GM06990 (cell line): ENCODE data around the gene SH3YL1.

Source experiments
- DNase-seq: peaks from one replicate; pipeline ENCODE4 v3.0.0-alpha.2; 2011; ENCODE audit not compliant: insufficient read length; ENCODE audit errors: extremely low read depth
- H3K27me3 ChIP-seq: replicated peaks from 2 replicates; pipeline ENCODE4 v1.6.0; 2011; ENCODE audit warnings: low read length; ENCODE audit not compliant: control insufficient read depth, insufficient read depth
- H3K36me3 ChIP-seq: 2 replicates; pipeline ENCODE4 v1.5.1; 2011; ENCODE audit warnings: low read length; ENCODE audit not compliant: control insufficient read depth, insufficient read depth
- H3K4me3 ChIP-seq: replicated peaks from 2 replicates; pipeline ENCODE4 v1.5.1; 2011; ENCODE audit warnings: low read depth, mild to moderate bottlenecking, control low read depth, low read length
- TF ChIP-seq, protein P1 (sequence below): IDR thresholded peaks from 2 replicates; pipeline ENCODE4 v1.5.1; 2011; ENCODE audit warnings: low read length, control low read depth, mild to moderate bottlenecking, inconsistent platforms; ENCODE audit not compliant: insufficient read depth, poor library complexity, severe bottlenecking

SH3YL1 gene

DNA sequence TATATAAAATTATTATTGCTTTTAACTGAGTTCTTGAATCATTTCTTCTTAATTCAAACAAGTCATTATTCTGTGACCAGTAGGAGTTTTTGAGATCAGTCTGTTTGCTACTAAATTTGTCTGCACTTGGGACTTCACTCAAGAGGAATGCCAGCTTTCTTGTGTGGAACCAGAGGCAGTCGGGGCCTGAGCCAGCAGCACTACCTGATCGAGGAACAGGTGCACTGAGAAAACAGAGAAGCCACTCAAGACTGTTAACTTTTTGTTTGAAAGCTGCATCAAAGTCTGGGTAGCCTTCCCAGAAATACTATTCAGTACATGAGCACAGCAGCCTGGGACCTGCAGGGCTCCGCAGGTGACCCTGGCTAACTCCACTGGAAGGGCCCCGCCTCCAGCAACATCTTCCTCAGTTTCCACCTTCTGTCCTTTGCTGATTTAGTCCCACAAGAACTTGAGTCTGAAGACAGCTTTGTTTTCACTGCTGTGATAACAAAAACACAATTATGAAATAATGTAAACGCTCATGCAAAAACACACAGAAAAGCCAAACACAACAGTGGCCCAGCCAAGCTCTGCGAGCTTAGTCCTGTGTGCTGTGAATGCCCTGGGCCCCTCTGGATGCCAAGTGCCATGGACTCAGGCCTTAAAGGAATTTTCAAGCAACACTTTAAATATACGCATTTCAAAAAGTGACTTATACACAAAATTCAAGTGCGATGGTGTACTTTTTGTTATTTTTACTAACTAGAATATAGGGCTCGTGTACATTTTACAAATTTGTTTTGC lies 62.0 kb downstream of the SH3YL1 start:
- TF ChIP-seq, protein P1, sequence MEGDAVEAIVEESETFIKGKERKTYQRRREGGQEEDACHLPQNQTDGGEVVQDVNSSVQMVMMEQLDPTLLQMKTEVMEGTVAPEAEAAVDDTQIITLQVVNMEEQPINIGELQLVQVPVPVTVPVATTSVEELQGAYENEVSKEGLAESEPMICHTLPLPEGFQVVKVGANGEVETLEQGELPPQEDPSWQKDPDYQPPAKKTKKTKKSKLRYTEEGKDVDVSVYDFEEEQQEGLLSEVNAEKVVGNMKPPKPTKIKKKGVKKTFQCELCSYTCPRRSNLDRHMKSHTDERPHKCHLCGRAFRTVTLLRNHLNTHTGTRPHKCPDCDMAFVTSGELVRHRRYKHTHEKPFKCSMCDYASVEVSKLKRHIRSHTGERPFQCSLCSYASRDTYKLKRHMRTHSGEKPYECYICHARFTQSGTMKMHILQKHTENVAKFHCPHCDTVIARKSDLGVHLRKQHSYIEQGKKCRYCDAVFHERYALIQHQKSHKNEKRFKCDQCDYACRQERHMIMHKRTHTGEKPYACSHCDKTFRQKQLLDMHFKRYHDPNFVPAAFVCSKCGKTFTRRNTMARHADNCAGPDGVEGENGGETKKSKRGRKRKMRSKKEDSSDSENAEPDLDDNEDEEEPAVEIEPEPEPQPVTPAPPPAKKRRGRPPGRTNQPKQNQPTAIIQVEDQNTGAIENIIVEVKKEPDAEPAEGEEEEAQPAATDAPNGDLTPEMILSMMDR, result no peak
- Histone ChIP-seq H3K27me3 (no peaks in the 10 kb centered on the region), H3K4me3 (no peak overlapping the region), H3K36me3 (no peaks in the 10 kb centered on the region)
- DNase-seq, result no peak

DNA sequence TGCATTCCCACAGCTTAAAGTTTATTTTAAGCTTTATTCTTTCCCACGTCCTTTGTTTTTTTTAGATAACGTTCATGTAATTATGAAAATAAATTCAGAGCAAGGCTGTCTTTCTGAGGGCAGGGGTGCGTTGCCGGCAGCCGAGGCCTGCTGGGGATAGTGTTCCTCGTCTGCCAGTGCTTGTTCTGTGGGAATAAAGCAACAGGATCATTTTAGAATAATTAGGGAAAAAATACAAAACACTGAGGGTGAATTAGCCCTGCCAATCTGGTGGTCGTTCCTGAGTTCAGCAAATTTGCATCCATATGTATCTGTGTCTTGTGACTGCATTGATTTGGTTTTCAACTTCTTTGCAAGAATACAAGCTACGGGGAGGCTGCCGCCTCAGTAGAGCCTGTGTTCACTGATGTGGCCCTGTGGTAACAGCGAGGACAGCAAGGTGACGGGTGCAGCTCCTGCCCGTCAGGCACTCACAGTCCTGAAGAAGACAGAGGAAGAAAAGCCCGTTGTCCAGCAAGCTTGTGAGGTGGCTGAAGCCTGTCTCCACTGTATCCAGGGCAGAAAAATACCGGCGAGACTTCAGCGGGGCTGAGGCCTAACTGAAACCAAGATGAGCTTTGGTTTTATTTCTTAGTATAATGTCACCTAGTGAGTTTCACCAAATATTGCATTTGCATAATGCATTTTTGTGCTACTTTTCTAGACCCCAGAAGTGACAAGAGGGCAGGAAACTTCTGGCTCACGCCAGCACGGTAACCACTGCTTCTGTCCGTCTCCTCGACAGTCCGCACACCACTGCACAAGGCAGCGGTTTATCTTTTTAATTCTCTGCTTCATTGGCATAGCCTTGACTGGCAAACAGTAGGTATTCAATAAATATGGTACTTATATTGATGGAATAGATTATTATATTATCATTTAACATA lies 64.5 kb downstream of the SH3YL1 start:
- Histone ChIP-seq H3K4me3 (no peak overlapping the region), H3K36me3 (no peaks in the 10 kb centered on the region), H3K27me3 (no peaks in the 10 kb centered on the region)
- no peak for DNase-seq
- TF ChIP-seq, protein P1, result no peak

DNA sequence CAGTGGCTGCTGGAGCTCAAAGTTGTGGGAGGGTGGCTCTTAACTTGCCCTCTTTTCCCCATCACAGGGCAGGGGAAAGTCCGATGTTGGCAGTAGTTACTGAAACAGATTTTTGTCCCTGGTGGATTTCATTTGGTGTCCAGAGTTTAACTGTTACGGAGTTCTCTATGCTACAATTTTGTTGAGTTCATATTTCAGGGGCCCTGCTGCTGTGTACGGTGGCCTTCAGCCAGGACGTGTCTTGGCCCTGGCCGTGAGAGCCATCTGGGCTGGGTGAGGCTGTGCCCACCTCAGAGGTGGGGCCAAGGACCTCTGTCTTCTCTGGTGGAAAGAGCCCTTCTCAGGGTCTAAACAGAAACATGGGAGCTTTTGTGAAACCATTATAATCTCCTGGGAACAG lies 67.4 kb downstream of the SH3YL1 start:
- TF ChIP-seq, protein P1, result no peak

DNA sequence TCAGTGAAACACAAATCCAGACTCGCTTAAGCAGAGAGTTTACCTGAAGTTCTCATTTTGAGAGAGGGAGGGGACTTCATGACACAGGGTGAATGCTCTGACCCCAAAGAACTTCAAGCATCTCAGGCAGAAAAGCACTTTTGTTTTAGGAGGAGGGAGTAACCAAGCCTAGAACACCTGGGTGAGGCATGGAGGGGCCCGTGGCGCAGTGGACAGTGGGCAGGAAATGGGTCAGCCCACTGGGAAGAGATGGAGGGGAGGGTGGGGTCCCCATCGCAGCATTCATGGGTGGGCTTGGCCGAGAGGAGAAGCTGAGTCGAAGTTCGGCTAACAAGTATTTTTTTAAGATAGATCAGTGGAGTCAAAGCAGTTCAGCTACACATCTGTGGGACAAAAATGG lies 67.9 kb downstream of the SH3YL1 start:
- no peak for DNase-seq
- H3K27me3 ChIP-seq, result no peaks in the 10 kb centered on the region
- no peaks in the 10 kb centered on the region for H3K36me3 ChIP-seq
- no peak overlapping the region for H3K4me3 ChIP-seq
- TF ChIP-seq, protein P1, result no peak

More for the DNA sequence above, 67.4 kb downstream of the SH3YL1 start:
- H3K4me3 ChIP-seq, result no peak overlapping the region
- DNase-seq, result no peak
- no peaks in the 10 kb centered on the region for H3K36me3 ChIP-seq
- H3K27me3 ChIP-seq, result no peaks in the 10 kb centered on the region

DNA sequence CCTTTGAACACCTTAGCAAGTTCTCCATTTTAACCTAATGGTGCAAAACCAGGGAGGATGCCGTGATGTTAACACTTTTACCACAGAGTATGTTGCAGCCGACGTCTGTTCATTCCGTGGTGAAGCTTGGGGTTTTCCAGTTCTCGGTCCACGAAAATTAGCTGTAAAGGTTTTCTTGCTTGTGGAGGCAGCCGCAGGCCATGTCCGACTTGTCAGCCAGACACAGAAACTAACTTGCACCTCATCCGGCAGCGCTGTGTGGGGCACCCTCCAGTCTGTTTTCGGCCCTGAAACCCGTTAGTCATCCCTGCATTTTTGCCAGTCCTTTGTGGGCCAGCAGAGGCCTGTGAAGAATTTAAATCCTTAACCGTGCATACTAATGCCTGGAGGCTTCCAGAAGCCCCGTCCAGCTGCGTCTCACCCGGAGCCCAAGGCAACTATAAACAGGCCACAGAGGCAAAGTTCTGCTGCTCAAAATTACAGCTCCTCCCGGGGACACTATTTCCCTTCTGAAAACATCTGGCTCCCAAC lies 70.6 kb downstream of the SH3YL1 start:
- H3K27me3 ChIP-seq, result no peaks in the 10 kb centered on the region
- no peaks in the 10 kb centered on the region for H3K36me3 ChIP-seq
- H3K4me3 ChIP-seq, result no peak overlapping the region
- no peak for DNase-seq
- TF ChIP-seq, protein P1, result no peak
